IPS-18c (cell line): ENCODE measurements around the gene ALK.

Experiments
- H3K4me3 ChIP-seq: 2 replicates; pipeline ENCODE4 v1.7.0; 2013; ENCODE audit warnings: low read depth, mild to moderate bottlenecking, low read length, moderate library complexity; ENCODE audit not compliant: insufficient read depth
- H3K9me3 ChIP-seq: one replicate; pipeline ENCODE4 v1.6.1; 2013; ENCODE audit warnings: mild to moderate bottlenecking, low read length, moderate library complexity; ENCODE audit not compliant: control insufficient read depth, insufficient read depth

The ALK gene

GRCh38 chr2:29412197-29412925, 509.0 kb downstream of the ALK start:
- Histone ChIP-seq H3K4me3 (no peak overlapping the region), H3K9me3 (no peaks in the 10 kb centered on the region)

- no peaks in the 10 kb centered on the region for H3K9me3 ChIP-seq
- no peak overlapping the region for H3K4me3 ChIP-seq
Measured at GRCh38 chr2:29405707-29406106, 515.7 kb downstream of the ALK start.

GRCh38 chr2:29405266-29405665, 516.1 kb downstream of the ALK start:
- Histone ChIP-seq H3K9me3 (no peaks in the 10 kb centered on the region), H3K4me3 (no peak overlapping the region)

GRCh38 chr2:29401994-29402393, 519.4 kb downstream of the ALK start:
- no peaks in the 10 kb centered on the region for H3K9me3 ChIP-seq

GRCh38 chr2:29400930-29401653, 520.3 kb downstream of the ALK start:
- no peak overlapping the region for H3K4me3 ChIP-seq
- no peaks in the 10 kb centered on the region for H3K9me3 ChIP-seq

More at GRCh38 chr2:29401994-29402393, 519.4 kb downstream of the ALK start:
- H3K4me3 ChIP-seq: no peak overlapping the region

GRCh38 chr2:29398384-29399237, 522.8 kb downstream of the ALK start:
- H3K9me3 ChIP-seq: no peaks in the 10 kb centered on the region
- H3K4me3 ChIP-seq: no peak overlapping the region

GRCh38 chr2:29397713-29398112, 523.7 kb downstream of the ALK start:
- H3K9me3 ChIP-seq: no peaks in the 10 kb centered on the region
- no peak overlapping the region for H3K4me3 ChIP-seq

- Histone ChIP-seq H3K9me3 (no peaks in the 10 kb centered on the region), H3K4me3 (no peak overlapping the region)
Measured at GRCh38 chr2:29397039-29397438, 524.3 kb downstream of the ALK start.

GRCh38 chr2:29394981-29395350, 526.4 kb downstream of the ALK start:
- Histone ChIP-seq H3K4me3 (no peak overlapping the region), H3K9me3 (no peaks in the 10 kb centered on the region)

- Histone ChIP-seq H3K4me3 (no peak overlapping the region), H3K9me3 (no peaks in the 10 kb centered on the region)
Measured at GRCh38 chr2:29394311-29394980, 526.9 kb downstream of the ALK start.

- Histone ChIP-seq H3K4me3 (no peak overlapping the region), H3K9me3 (no peaks in the 10 kb centered on the region)
Measured at GRCh38 chr2:29393676-29394075, 527.7 kb downstream of the ALK start.

- H3K4me3 ChIP-seq: no peak overlapping the region
- H3K9me3 ChIP-seq: no peaks in the 10 kb centered on the region
Measured at GRCh38 chr2:29392774-29393173, 528.6 kb downstream of the ALK start.

- H3K9me3 ChIP-seq: no peaks in the 10 kb centered on the region
- H3K4me3 ChIP-seq: no peak overlapping the region
Measured at GRCh38 chr2:29390136-29390535, 531.2 kb downstream of the ALK start.

GRCh38 chr2:29389686-29390085, 531.7 kb downstream of the ALK start:
- no peak overlapping the region for H3K4me3 ChIP-seq
- H3K9me3 ChIP-seq: no peaks in the 10 kb centered on the region

GRCh38 chr2:29388071-29388470, 533.3 kb downstream of the ALK start:
- Histone ChIP-seq H3K4me3 (no peak overlapping the region), H3K9me3 (no peaks in the 10 kb centered on the region)

- no peak overlapping the region for H3K4me3 ChIP-seq
- peaks cover 2% of the 10 kb centered on the region for H3K9me3 ChIP-seq
Measured at GRCh38 chr2:29382486-29382885, 538.9 kb downstream of the ALK start.

GRCh38 chr2:29377788-29378187, 543.6 kb downstream of the ALK start:
- Histone ChIP-seq H3K4me3 (no peak overlapping the region), H3K9me3 (peaks cover 1% of the 10 kb centered on the region)
